ENCODE results near the gene SRGAP1. TPM values are rescaled to one million over a fixed set of nuclear protein-coding genes. Genes with fewer than 3 reads are reported as not detected.

The SRGAP1 gene
- total RNA-seq, 2 donors from 2014 or later: 0.06 to 0.29 TPM

DNA sequence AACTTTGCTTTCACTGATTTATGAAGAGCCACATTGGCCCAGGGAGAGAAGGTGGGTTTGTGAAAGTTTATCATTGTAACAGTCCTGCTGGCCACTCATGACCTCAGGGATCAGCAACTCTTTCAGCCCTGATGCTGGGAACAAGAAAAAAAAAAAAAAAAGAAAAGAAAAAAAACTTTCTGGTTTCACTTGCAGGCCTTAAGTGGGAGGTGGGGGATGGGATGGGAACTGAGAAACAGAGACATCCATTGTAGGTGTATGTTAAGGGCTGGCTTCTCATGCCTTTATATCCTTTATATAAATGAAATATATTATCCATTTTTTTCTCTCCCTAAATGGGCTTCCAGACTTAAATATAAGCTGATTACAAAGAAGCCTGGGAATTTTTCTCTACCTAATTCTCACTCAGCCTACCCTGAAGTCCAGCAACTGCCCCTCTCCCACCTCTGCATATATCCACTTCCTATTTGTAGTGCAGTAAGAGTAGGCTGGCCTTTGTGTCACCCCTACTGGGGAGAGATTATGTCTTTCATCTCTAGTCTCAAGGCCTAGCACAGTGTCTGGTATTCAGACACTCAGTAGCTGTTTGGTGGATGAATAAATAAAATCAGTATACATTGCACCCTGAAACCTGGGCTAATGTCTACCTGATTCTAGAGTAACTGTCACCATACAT, 190.5 kb downstream of the SRGAP1 start:
- H3K27me3 Mint-ChIP-seq: peaks cover 3% of the 10 kb centered on the region
- no peaks in the 10 kb centered on the region for H3K9me3 Mint-ChIP-seq
- no peak overlapping the region for H3K4me3 Mint-ChIP-seq
- H3K36me3 Mint-ChIP-seq (ENCODE audit: low read depth): no peaks in the 10 kb centered on the region
- ATAC-seq (replicated peaks): no peak
- no peaks in the 10 kb centered on the region for H3K4me1 Mint-ChIP-seq
- no peak overlapping the region for H3K27ac Mint-ChIP-seq

DNA sequence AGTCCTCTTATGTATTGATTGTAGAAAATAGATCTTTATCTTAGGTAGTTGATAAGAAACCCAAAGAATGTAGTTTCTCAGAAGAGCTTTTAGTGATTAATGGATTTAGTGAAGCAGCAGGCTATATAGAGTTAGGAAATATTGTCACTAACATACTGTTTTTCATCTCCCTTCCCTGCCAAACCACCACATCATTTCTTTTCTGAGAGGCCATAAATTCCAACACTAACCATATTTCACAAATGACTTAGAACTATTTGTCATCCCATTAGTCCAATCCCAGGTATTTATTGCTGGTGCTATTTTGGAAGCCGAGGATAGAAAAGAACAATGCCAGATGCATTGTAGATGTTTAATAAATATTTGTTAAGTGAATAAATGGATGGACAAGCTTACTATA, 191.9 kb downstream of the SRGAP1 start:
- no peaks in the 10 kb centered on the region for H3K36me3 Mint-ChIP-seq (ENCODE audit: low read depth)
- no peaks in the 10 kb centered on the region for H3K4me1 Mint-ChIP-seq
- H3K9me3 Mint-ChIP-seq: no peaks in the 10 kb centered on the region
- H3K27me3 Mint-ChIP-seq: peaks cover 3% of the 10 kb centered on the region
- H3K4me3 Mint-ChIP-seq: no peak overlapping the region
- ATAC-seq (replicated peaks): no peak
- H3K27ac Mint-ChIP-seq: no peak overlapping the region

DNA sequence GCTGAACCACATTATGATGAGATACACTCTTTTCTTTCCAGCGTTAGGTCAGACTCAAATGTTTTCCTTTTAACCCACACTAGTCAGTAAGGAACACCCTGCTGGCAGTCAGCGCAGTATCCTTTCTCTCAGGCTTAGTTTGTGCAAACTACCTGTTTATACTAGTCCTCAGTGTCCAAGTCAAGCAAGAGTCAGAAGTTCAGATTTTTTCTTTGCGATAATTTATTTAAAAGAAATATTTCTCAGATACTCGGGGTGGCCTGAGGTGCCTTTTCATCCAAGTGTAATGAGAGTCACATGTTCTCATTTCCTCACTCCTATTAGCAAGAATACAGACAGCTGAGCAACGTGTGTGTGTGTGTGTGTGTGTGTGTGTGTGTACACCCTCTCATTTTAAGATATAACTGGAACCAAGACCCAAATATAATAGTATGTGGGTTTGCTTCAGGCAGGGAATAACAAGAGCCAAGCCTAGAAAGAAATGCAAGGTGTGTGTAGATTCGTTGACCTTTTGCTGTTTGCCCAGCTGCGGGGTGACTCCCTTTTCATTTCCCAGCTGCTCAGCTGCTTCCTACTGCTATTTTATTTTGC, 194.9 kb downstream of the SRGAP1 start:
- H3K4me3 Mint-ChIP-seq: no peak overlapping the region
- no peaks in the 10 kb centered on the region for H3K36me3 Mint-ChIP-seq (ENCODE audit: low read depth)
- no peak for ATAC-seq (replicated peaks)
- H3K4me1 Mint-ChIP-seq: no peaks in the 10 kb centered on the region
- H3K27me3 Mint-ChIP-seq: no peaks in the 10 kb centered on the region
- no peaks in the 10 kb centered on the region for H3K9me3 Mint-ChIP-seq
- H3K27ac Mint-ChIP-seq: no peak overlapping the region

DNA sequence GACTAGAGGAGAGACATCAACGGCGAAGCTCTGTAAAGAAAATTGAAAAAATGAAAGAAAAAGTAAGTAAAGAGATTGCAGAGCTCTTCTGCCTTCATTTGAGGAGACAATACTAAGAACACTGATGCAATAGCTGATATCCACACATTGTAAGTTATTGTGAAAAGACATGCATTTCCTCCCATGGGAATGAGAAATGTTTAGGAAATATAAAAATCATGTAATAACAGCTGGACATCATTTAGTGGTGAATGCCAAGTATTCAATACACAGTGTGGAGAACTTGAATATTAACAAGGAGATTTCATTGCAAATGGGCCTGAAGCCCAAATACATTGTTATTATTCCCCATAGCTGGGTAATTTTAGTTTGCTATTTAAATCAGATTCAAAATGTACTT, 198.4 kb downstream of the SRGAP1 start:
- no peak overlapping the region for H3K27ac Mint-ChIP-seq
- no peaks in the 10 kb centered on the region for H3K4me1 Mint-ChIP-seq
- H3K9me3 Mint-ChIP-seq: no peaks in the 10 kb centered on the region
- no peaks in the 10 kb centered on the region for H3K27me3 Mint-ChIP-seq
- H3K4me3 Mint-ChIP-seq: no peak overlapping the region
- no peaks in the 10 kb centered on the region for H3K36me3 Mint-ChIP-seq (ENCODE audit: low read depth)
- no peak for ATAC-seq (replicated peaks)

DNA sequence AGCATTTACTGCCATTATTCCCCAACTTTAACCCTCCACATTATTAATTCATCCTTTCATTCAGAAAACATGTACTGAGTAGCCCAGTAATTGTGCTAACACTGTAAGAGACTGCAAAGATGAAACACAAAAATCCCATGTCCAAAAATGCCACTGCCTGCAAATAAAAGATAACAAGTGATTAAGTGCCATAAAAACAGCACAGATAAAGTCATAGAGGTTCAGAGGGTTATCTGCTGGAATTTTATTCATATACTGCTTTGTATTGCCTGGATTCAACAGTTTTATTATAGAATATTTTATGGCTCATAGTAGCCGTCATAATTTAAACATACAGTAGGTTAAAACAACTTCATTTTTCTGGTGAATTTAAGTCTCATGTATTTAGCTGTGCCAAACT, 199.7 kb downstream of the SRGAP1 start:
- H3K9me3 Mint-ChIP-seq: no peaks in the 10 kb centered on the region
- no peak for ATAC-seq (replicated peaks)
- no peaks in the 10 kb centered on the region for H3K27me3 Mint-ChIP-seq
- H3K36me3 Mint-ChIP-seq (ENCODE audit: low read depth): no peaks in the 10 kb centered on the region
- H3K4me1 Mint-ChIP-seq: no peaks in the 10 kb centered on the region
- H3K27ac Mint-ChIP-seq: no peak overlapping the region
- no peak overlapping the region for H3K4me3 Mint-ChIP-seq

DNA sequence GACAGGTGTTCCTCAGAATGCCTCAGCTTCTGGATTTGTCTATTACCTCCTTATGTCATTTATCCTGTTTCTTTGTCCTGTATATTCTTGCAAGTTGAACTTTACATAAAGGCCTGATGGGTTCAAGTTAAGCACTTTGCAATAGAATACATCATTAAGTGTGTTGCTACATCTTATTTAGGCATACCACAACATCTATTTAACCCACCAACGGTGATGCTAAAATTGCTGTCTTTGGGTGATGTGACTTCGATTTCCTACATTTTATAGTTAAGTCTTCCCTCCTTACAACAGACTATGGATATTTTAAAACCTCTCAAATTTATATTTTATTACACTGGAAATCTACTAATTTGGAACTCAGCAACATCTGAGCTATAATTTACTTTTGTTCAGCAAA, 206.6 kb downstream of the SRGAP1 start:
- H3K4me3 Mint-ChIP-seq: no peak overlapping the region
- peaks cover 11% of the 10 kb centered on the region for H3K27me3 Mint-ChIP-seq
- no peaks in the 10 kb centered on the region for H3K4me1 Mint-ChIP-seq
- no peaks in the 10 kb centered on the region for H3K9me3 Mint-ChIP-seq
- H3K27ac Mint-ChIP-seq: no peak overlapping the region
- H3K36me3 Mint-ChIP-seq (ENCODE audit: low read depth): no peaks in the 10 kb centered on the region
- no peak for ATAC-seq (replicated peaks)

DNA sequence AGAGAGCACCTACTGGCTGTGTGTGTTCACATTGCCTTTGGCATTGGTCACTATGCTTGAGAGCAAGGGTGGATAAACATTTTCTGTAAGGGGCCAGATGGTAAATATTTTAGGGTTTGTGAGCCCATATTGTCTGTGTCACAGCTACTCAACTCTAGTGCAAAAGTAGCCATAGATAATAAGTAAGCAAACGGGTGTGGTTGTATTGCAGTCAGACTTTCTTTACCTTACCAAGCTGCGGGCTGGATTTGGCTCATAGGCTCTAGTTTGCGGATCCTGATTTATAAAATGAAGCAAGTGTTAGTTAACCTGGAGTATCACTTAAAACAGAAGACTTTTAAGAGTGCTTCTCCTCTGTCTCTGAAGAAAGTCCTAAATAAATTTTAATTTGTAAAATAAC, 208.6 kb downstream of the SRGAP1 start:
- ATAC-seq (replicated peaks): no peak
- Mint-ChIP-seq H3K4me1 (no peaks in the 10 kb centered on the region), H3K36me3 (ENCODE audit: low read depth) (no peaks in the 10 kb centered on the region), H3K9me3 (no peaks in the 10 kb centered on the region), H3K27me3 (peaks cover 13% of the 10 kb centered on the region), H3K27ac (no peak overlapping the region), H3K4me3 (no peak overlapping the region)

DNA sequence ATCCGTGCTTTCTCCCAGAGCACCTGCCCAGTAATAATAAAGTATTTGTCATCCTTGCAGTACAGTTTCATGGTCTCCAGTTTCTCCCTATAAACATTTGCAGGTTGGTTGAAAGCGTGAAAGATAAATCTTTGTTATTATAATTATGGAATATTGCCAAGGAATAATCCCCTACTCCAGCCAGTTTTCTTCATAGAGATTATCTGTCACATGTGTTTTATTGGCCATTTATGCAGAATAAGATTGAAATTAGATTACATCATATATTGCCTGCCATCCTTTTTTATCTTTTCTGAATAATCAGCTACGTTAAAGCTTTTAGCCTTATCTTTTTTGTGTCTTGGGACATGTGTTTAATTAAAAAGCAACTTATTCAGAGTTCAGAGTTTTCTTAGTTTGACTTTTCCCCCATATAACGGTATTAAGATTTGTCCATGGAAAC, 209.6 kb downstream of the SRGAP1 start:
- Mint-ChIP-seq H3K36me3 (ENCODE audit: low read depth) (no peaks in the 10 kb centered on the region), H3K4me3 (no peak overlapping the region), H3K27ac (no peak overlapping the region), H3K27me3 (peaks cover 13% of the 10 kb centered on the region), H3K4me1 (no peaks in the 10 kb centered on the region), H3K9me3 (no peaks in the 10 kb centered on the region)
- no peak for ATAC-seq (replicated peaks)

DNA sequence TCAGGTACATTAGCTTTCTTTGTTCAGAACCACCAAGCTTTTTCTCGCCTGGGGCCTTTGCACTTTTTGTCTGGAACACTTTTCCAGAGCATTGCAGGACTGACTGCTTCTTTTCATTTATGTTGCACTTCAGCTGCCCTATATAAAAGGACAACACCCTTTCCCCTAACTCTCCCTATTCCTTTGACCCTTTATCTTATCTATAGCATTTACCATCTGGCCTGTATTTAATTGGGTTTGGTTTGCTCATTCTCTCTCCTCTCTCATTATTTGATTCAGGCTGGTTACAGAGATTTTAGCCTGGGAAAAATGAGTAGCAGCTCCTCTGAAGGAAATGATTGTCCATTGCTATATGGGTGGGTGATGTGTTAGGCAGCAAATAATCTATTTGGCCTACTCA, 212.2 kb downstream of the SRGAP1 start:
- peaks cover 9% of the 10 kb centered on the region for H3K27me3 Mint-ChIP-seq
- ATAC-seq (replicated peaks): no peak
- H3K9me3 Mint-ChIP-seq: no peaks in the 10 kb centered on the region
- no peak overlapping the region for H3K4me3 Mint-ChIP-seq
- H3K36me3 Mint-ChIP-seq (ENCODE audit: low read depth): no peaks in the 10 kb centered on the region
- no peak overlapping the region for H3K27ac Mint-ChIP-seq
- H3K4me1 Mint-ChIP-seq: no peaks in the 10 kb centered on the region

DNA sequence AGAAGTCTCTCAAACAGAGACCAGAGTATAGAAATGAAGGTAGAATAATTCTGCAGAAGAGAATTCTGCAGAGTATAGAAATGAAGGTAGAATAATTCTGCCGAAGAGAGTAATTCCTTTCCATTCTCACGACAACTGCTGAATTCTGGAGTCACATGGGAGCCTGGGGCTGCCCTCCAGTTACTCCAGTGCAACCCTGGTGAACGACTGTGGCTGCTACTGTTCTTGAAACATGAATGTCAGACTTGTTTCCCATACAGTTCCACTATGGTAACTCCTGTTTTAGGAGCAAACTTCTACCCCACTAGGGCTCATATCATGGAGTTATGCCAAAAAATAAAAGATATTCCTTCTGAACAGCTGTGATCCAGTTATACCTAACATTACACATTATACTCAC, 213.2 kb downstream of the SRGAP1 start:
- no peaks in the 10 kb centered on the region for H3K36me3 Mint-ChIP-seq (ENCODE audit: low read depth)
- no peak for ATAC-seq (replicated peaks)
- H3K4me1 Mint-ChIP-seq: no peaks in the 10 kb centered on the region
- H3K9me3 Mint-ChIP-seq: no peaks in the 10 kb centered on the region
- H3K27me3 Mint-ChIP-seq: peaks cover 6% of the 10 kb centered on the region
- no peak overlapping the region for H3K27ac Mint-ChIP-seq
- H3K4me3 Mint-ChIP-seq: no peak overlapping the region

DNA sequence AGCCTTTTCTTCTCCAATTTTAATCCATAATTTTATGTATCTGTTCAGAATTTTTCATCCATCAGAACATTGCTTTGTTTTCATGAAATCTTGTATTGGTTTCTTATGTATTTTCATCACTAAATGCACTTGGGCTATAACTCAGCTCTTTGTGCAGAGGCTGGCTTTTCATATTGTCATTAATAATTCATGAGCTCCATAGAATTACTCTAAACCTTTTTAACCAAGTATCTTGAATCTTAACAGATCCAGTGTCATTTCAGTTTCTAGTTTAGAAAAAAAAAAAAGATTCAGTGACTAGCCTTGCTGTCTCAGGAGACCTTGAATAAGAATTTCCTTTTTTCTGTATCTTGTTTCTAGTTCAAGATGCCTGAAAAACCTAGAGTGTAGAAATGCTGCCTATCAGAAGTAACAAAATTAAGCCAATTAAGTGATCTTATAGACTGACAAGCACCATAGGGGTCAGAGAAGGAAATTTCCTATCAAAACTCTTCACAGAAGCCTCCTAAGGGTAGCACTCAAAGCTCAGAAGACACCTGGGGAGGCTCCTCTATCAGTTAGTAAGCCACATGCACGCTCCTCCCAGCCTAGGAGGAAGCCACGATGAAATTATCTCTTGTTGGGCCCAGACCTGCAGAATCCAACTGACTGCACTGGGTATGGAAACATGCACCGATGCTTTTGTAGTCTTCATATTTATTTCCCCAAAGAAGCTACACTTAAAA, 214.2 kb downstream of the SRGAP1 start:
- H3K36me3 Mint-ChIP-seq (ENCODE audit: low read depth): no peaks in the 10 kb centered on the region
- H3K27me3 Mint-ChIP-seq: peaks cover 11% of the 10 kb centered on the region
- ATAC-seq (replicated peaks): no peak
- H3K4me3 Mint-ChIP-seq: no peak overlapping the region
- H3K27ac Mint-ChIP-seq: no peak overlapping the region
- no peaks in the 10 kb centered on the region for H3K4me1 Mint-ChIP-seq
- no peaks in the 10 kb centered on the region for H3K9me3 Mint-ChIP-seq

DNA sequence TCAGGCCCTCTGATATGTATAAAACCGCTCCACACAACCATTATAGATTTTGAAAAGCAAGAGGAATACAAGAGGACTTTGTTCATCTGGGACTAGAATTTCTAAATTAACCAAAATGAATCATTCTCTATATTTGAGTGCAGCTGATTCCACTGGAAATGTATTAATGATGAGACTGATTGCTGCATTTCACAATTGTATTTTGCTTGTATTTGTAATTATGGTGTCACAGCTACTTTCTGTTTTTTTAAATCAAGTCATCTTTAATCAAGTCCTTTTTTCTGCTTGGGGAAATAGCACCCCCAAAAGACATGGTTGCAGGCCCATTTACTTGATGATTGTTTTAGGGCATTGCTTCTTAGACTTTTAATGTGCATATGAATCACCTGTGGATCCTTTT, 215.2 kb downstream of the SRGAP1 start:
- H3K27me3 Mint-ChIP-seq: peaks cover 11% of the 10 kb centered on the region

DNA sequence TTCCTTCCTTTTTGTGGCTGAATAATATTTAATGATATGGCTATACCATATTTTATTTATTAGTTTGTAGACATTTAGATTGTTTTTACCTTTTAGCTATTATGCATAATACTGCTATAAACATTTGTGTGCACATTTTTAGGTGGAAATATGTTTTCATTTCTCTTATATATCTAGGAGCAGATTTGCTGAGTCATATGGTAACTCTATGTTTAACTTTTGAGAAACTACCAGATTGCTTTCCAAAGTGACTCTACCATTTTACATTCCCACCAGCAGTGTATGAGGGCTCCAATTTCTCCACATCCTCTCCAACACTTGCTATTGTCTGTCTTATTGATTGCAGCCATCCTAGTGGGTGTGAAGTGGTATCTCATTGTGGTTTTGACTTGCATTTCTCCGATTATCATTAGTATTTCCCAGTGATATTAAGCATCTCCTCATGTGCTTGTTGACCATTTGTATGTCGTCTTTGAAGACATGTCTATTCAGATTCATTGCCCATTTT, 217.4 kb downstream of the SRGAP1 start:
- Mint-ChIP-seq H3K4me1 (no peaks in the 10 kb centered on the region), H3K27ac (no peak overlapping the region), H3K27me3 (peaks cover 8% of the 10 kb centered on the region), H3K4me3 (no peak overlapping the region), H3K36me3 (ENCODE audit: low read depth) (no peaks in the 10 kb centered on the region), H3K9me3 (no peaks in the 10 kb centered on the region)
- no peak for ATAC-seq (replicated peaks)

More for the DNA sequence above, 215.2 kb downstream of the SRGAP1 start:
- no peaks in the 10 kb centered on the region for H3K9me3 Mint-ChIP-seq
- H3K27ac Mint-ChIP-seq: no peak overlapping the region
- H3K36me3 Mint-ChIP-seq (ENCODE audit: low read depth): no peaks in the 10 kb centered on the region
- no peak for ATAC-seq (replicated peaks)
- no peaks in the 10 kb centered on the region for H3K4me1 Mint-ChIP-seq
- H3K4me3 Mint-ChIP-seq: no peak overlapping the region

DNA sequence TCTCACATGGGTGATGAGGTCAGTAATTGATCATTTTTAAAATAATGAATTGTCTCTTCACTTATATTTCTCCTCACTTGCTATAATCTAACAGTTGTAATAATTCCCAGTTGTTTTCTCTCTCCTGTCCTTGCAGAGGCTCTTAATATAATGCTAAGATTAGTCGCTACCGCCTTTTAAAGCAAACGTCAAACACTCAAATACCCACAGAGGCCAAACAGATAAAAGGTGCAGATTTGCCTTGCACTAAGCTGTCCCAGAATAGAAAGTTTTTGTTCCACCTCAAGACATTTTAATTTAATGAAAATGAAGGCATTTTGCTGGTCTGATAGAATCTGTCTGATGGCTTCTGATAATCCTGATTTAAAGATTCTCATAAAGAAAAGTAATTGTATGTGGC, 218.6 kb downstream of the SRGAP1 start:
- Mint-ChIP-seq H3K36me3 (ENCODE audit: low read depth) (no peaks in the 10 kb centered on the region), H3K4me3 (no peak overlapping the region), H3K4me1 (no peaks in the 10 kb centered on the region), H3K27ac (no peak overlapping the region), H3K27me3 (peaks cover 8% of the 10 kb centered on the region), H3K9me3 (no peaks in the 10 kb centered on the region)
- ATAC-seq (replicated peaks): no peak

DNA sequence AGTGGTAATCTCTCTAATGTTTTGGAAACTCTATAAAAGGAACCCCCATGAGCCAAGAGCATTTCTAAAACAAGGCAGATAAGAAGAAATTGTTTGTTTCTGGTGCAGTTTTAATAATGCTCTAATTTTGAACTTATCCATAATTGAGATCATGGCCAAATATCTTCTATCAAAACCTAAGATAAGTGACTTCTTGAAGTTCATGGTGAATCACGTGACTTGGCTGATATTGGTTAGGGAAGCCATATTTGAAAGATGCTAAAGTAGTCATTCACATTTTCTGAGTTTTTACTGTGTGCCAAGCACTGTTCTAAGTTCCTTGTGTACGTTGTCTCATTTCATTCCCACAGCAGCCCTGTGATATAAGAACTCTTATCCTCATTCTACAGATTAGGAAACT, 219.7 kb downstream of the SRGAP1 start:
- H3K4me1 Mint-ChIP-seq: no peaks in the 10 kb centered on the region
- H3K27me3 Mint-ChIP-seq: peaks cover 8% of the 10 kb centered on the region
- H3K4me3 Mint-ChIP-seq: no peak overlapping the region
- no peak overlapping the region for H3K27ac Mint-ChIP-seq
- no peaks in the 10 kb centered on the region for H3K36me3 Mint-ChIP-seq (ENCODE audit: low read depth)
- no peaks in the 10 kb centered on the region for H3K9me3 Mint-ChIP-seq
- ATAC-seq (replicated peaks): no peak
